ENCODE data around the gene PDZRN4.

PDZRN4 gene

DNA sequence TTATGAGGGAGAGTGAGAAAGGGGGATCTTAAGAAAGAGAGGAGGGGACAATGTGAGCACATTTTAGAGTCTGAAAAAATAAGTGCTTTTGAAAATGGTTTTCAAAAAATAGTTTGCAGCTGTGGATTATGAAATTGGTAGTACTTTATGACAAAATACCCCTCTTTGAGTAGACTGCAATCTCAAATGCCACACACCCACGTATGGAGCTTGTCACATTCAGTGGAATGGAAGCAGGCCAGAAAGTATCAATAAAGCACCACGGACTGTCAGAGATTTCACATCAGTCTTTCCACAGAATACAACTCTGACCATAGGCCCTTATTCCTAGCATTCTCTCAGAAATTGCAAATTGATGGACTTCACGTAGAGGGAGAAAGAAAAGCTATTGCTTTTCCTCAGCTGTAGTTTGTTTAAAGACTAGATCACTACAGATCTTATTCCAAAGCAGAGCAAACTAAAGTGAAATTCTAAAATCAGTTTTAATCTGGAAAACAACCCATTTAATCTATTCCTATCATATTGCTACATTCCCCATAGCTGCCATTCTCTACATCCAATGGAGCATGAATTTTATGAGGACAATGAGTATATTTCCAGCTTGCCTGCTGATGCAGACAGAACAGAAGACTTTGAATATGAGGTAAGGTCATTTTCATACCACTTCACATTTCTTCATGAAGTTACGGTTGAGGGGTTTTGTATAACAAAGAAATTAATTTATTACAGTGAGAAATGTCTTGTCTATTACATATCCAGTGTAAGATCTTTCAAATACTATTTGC, 321.3 kb downstream of the PDZRN4 start:
- no peak for DNase-seq (ENCODE audit: low read depth)
- TF ChIP-seq, protein P1, sequence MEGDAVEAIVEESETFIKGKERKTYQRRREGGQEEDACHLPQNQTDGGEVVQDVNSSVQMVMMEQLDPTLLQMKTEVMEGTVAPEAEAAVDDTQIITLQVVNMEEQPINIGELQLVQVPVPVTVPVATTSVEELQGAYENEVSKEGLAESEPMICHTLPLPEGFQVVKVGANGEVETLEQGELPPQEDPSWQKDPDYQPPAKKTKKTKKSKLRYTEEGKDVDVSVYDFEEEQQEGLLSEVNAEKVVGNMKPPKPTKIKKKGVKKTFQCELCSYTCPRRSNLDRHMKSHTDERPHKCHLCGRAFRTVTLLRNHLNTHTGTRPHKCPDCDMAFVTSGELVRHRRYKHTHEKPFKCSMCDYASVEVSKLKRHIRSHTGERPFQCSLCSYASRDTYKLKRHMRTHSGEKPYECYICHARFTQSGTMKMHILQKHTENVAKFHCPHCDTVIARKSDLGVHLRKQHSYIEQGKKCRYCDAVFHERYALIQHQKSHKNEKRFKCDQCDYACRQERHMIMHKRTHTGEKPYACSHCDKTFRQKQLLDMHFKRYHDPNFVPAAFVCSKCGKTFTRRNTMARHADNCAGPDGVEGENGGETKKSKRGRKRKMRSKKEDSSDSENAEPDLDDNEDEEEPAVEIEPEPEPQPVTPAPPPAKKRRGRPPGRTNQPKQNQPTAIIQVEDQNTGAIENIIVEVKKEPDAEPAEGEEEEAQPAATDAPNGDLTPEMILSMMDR (IDR thresholded peaks at IDR 0.05; ENCODE audit: insufficient read depth, low read depth, low read length, missing control alignments), result no peak
- H3K4me3 ChIP-seq (ENCODE audit: low read length), result no peak overlapping the region

DNA sequence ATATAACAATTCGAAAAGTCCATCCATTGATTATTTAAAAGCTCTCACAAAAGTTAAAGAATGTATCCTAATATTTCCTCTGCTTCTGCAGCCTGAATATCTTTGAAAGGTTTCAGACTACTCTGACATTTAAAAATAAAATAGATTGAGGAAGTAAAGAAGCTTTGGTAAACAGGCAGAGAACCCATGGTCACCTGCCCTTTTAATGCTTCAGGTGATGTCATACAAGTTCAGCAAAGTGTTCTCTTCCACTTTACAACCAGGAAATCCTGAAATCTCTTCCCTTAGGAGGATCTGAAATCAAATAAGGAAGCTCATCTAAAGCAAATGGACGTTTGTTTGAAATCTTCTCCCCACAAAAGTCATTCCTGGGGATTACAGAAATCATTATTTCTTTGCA, 322.4 kb downstream of the PDZRN4 start:
- TF ChIP-seq, protein P1 (IDR thresholded peaks at IDR 0.05; ENCODE audit: insufficient read depth, low read depth, low read length, missing control alignments), result no peak
- H3K4me3 ChIP-seq (ENCODE audit: low read length), result no peak overlapping the region
- no peak for DNase-seq (ENCODE audit: low read depth)

DNA sequence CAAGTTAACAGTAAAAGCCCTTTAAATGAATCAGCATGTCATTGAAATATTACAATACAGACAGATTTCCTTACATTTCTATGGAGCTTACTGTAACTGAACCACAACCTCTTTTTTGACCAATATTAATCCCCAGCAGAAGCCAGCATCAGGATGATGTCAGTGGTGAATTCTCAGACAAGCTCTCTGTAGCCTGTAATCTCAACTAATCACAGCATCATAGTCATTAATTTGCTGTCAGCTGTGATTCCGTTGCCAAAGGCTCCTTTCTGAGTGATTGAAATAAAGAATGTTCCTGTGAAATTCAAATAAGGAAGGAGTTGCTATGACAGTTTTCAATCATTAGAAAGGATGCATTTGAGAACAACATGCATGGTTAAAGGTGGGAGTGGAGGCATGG, 323.1 kb downstream of the PDZRN4 start:
- TF ChIP-seq, protein P1 (IDR thresholded peaks at IDR 0.05; ENCODE audit: insufficient read depth, low read depth, low read length, missing control alignments), result no peak
- no peak for DNase-seq (ENCODE audit: low read depth)
- H3K4me3 ChIP-seq (ENCODE audit: low read length), result no peak overlapping the region

DNA sequence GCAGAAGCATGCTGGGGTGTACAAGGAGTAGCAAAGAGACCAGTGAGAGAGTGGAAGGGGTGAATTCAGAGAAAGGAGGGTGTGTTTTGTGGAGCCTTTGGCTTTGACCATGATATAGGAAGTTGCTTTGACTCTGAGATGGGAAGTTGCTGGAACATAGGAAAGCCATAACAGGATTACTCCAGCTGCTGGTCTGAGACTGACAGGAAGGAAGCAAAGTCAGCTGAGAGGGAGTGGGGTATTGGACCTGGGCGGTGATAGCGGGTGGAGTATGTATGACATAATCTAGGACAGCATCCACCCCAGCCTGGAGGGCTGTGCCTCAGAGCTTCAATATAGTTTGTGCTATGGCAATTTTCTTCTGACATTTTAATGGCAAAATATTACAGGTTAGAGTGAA, 324.4 kb downstream of the PDZRN4 start:
- peak; percentile 5 for DNase-seq (ENCODE audit: low read depth)
- TF ChIP-seq, protein P1 (IDR thresholded peaks at IDR 0.05; ENCODE audit: insufficient read depth, low read depth, low read length, missing control alignments), result no peak
- H3K4me3 ChIP-seq (ENCODE audit: low read length), result no peak overlapping the region

DNA sequence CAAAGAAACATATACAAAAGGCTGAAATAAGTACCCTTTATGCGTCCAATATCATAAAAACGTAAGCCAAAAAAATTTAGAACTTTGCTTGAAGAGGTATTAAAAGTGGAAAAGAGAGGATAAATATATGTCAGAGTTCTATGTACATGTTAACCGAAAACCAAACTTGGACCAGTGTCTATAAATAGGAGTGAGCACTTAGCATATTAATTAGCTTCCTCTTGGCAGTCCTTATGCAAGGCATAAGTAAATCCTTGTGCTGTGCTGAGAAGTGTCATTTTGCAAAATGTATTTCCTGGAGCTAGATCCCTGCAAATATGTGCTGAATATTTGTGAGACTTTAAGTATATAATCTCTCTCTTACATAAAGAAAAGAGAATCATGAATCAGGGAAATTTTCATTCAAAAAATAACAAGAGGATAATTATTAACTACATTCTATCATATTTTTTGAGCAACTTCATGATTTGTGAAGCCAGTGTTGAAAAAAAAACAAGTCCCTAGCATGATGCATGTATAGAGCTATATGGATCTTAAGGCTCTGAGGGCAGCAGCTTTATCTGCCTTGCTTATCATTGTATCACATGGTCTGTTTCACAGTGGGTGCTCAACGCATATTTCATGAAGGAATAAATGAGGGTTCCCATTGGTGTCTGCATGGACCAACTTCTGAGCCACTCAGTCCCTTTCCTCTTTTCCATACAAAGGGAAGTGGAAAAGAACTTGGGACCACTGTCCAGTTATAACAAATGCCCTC, 326.1 kb downstream of the PDZRN4 start:
- no peak for DNase-seq (ENCODE audit: low read depth)
- TF ChIP-seq, protein P1 (IDR thresholded peaks at IDR 0.05; ENCODE audit: insufficient read depth, low read depth, low read length, missing control alignments), result no peak
- no peak overlapping the region for H3K4me3 ChIP-seq (ENCODE audit: low read length)

DNA sequence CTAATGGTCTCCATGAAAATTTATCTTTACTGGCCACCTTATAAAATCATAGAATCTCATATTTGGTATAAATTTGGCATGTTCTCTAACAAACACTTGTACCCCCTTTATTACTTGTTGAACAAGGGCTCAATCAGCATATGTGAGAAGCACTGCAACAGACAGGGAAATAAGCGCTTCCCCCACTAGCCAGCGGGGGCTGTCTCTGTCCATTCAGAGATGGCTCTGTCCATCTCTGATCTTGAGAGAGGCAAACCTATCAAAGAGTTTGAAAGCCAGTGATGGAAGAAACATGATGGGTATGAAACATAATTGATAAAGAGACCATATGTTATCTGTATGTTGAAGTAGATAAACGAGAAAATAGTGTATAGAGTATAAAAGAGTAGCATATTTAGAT, 326.8 kb downstream of the PDZRN4 start:
- TF ChIP-seq, protein P1 (IDR thresholded peaks at IDR 0.05; ENCODE audit: insufficient read depth, low read depth, low read length, missing control alignments), result no peak
- H3K4me3 ChIP-seq (ENCODE audit: low read length), result no peak overlapping the region
- no peak for DNase-seq (ENCODE audit: low read depth)

Data from epithelial cell of esophagus (primary cell).